GM12892 (cell line): ENCODE results near the gene SYNJ2.
"Not testable (repeated sequence)": the region's sequence is repeated elsewhere in the genome, so short reads cannot be mapped to it uniquely, and the experiment has no call there.

Source experiments
- DNase-seq: peaks from one replicate; pipeline ENCODE4 v3.0.0; 2011; ENCODE audit not compliant: insufficient read length
- FAIRE-seq: peaks from 2 replicates; lab custom pipeline; 2011; peaks lifted over from hg19 to GRCh38; lab: Jason Lieb, UNC
- POLR2A ChIP-seq: IDR thresholded peaks from 2 replicates; pipeline ENCODE4 v1.6.1; 2011; ENCODE audit warnings: low read depth, low read length, control low read depth
- POLR2AphosphoS5 ChIP-seq: IDR thresholded peaks from 2 replicates; pipeline ENCODE4 v1.6.1; 2011; ENCODE audit warnings: low read depth, low read length, control low read depth
- TAF1 ChIP-seq: IDR thresholded peaks from 2 replicates; pipeline ENCODE4 v1.6.1; 2011; ENCODE audit warnings: low read depth, mild to moderate bottlenecking, control low read depth, low read length, borderline replicate concordance

SYNJ2 gene

GRCh38 chr6:157961153-157961831 lies 20.4 kb upstream of the SYNJ2 start:
- TF ChIP-seq POLR2AphosphoS5 (no peak), TAF1 (no peak), POLR2A (no peak)
- FAIRE-seq, result no peak

GRCh38 chr6:157961832-157962575 lies 19.7 kb upstream of the SYNJ2 start:
- TF ChIP-seq POLR2AphosphoS5 (no peak), TAF1 (no peak), POLR2A (no peak)
- no peak for DNase-seq
- FAIRE-seq, result no peak

More at GRCh38 chr6:157961153-157961831, 20.4 kb upstream of the SYNJ2 start:
- no peak for DNase-seq

- FAIRE-seq (no peak), DNase-seq (no peak)
- TF ChIP-seq TAF1 (no peak), POLR2A (no peak)
Observed at GRCh38 chr6:157962601-157963302, 18.9 kb upstream of the SYNJ2 start.

- DNase-seq, result no peak
- TF ChIP-seq POLR2AphosphoS5, result no peak
- no peak for FAIRE-seq
Observed at GRCh38 chr6:157964100-157964499, 17.6 kb upstream of the SYNJ2 start.

- DNase-seq, result no peak
- TF ChIP-seq TAF1 (no peak), POLR2AphosphoS5 (no peak)
- no peak for FAIRE-seq
Observed at GRCh38 chr6:157965387-157965786, 16.3 kb upstream of the SYNJ2 start.

GRCh38 chr6:157966589-157966977 lies 15.1 kb upstream of the SYNJ2 start:
- no peak for TF ChIP-seq POLR2A
- TF ChIP-seq POLR2AphosphoS5, result no peak
- no peak for TF ChIP-seq TAF1
- DNase-seq, result no peak
- no peak for FAIRE-seq

GRCh38 chr6:157967020-157967419 lies 14.6 kb upstream of the SYNJ2 start:
- no peak for TF ChIP-seq POLR2AphosphoS5
- no peak for TF ChIP-seq TAF1
- no peak for TF ChIP-seq POLR2A
- no peak for DNase-seq
- FAIRE-seq, result no peak

GRCh38 chr6:157967486-157967885 lies 14.2 kb upstream of the SYNJ2 start:
- DNase-seq (no peak), FAIRE-seq (no peak)
- TF ChIP-seq POLR2AphosphoS5 (no peak), POLR2A (no peak), TAF1 (no peak)

- FAIRE-seq, result not testable (repeated sequence)
Observed at GRCh38 chr6:157972177-157972576, 9.5 kb upstream of the SYNJ2 start.

GRCh38 chr6:157974341-157974894 lies 7.2 kb upstream of the SYNJ2 start:
- DNase-seq (no peak), FAIRE-seq (no peak)
- TF ChIP-seq POLR2A (no peak), POLR2AphosphoS5 (no peak), TAF1 (no peak)

More at GRCh38 chr6:157972177-157972576, 9.5 kb upstream of the SYNJ2 start:
- not testable (repeated sequence) for DNase-seq

- TF ChIP-seq POLR2A (no peak), POLR2AphosphoS5 (no peak), TAF1 (no peak)
- DNase-seq, result no peak
- no peak for FAIRE-seq
Observed at GRCh38 chr6:157974967-157975366, 6.7 kb upstream of the SYNJ2 start.
